Left lung (tissue), 10 donors: ENCODE measurements around the gene CDH3. TPM values are rescaled to one million over a fixed set of nuclear protein-coding genes. Genes with fewer than 3 reads are reported as not detected.

Experiments used
- ATAC-seq: fragments of 200-7000 bp; cut with Tn5 transposase; one replicate; pipeline ENCODE4 v1.9.1; 2020; ENCODE audit warnings: moderate library complexity
- DNase-seq, 4 donors: peaks; one replicate each; pipeline ENCODE4 v3.0.0-alpha.2; 2013 to 2020
- H3K27ac ChIP-seq, 2 donors: fragments of 200-600 bp; sonication (generic) in 1 of 2; one replicate each; pipeline versions ENCODE4 v1.5.0 to v1.8.0; 2020 to 2021
- H3K27me3 ChIP-seq, 2 donors: fragments of 200-600 bp; sonication (generic) in 1 of 2; one replicate each; pipeline versions ENCODE4 v1.5.0 to v1.8.0; 2020 to 2021
- H3K36me3 ChIP-seq, 2 donors: fragments of 200-600 bp; sonication (generic) in 1 of 2; one replicate each; pipeline versions ENCODE4 v1.5.0 to v1.8.0; 2020 to 2021
- H3K4me1 ChIP-seq, 2 donors: fragments of 200-600 bp; one replicate each; pipeline ENCODE4 v1.8.0; 2021
- H3K4me3 ChIP-seq, 2 donors: fragments of 200-600 bp; sonication (generic) in 1 of 2; one replicate each; pipeline versions ENCODE4 v1.5.0 to v1.8.0; 2020 to 2021; ENCODE audit warnings: mild to moderate bottlenecking in 1 of 2
- H3K9me3 ChIP-seq, 2 donors: fragments of 200-600 bp; sonication (generic) in 1 of 2; one replicate each; pipeline versions ENCODE4 v1.5.0 to v1.8.0; 2020 to 2021
- CTCF ChIP-seq, 2 donors: fragments of 200-600 bp; sonication (generic) in 1 of 2; IDR thresholded peaks; one replicate each; pipeline versions ENCODE4 v1.5.0 to v1.8.0; 2021; ENCODE audit warnings: antibody characterized with exemption in 2 of 2
- intact Hi-C, 2 donors: fragments of 100-400 bp; cut with DNase I; formaldehyde crosslinking; loops; one replicate each; pipeline versions ENCODE4 v1.11.2 to v1.14.2; 2022
- polyA plus RNA-seq, 6 donors: library from polyadenylated mRNA; unstranded; fragments of 120-200 nt; gene quantifications; one replicate each; pipeline ENCODE4 v1.2.1, GENCODE V29; 2013; ENCODE audit not compliant: insufficient read length in 6 of 6
- total RNA-seq, 2 donors: library from RNA; stranded (reverse); fragmentation: NEBNext Ultra II Directional; extraction: Animal tissue kit (Norgen Biotek cat#: 25700); gene quantifications; one replicate each; pipeline ENCODE4 v1.2.1, GENCODE V29; 2021
- donor health status: DM: no; HTN: yes; CAD: no.
- donor health status: DM: no; HTN: no; CAD: no.

CDH3 gene
- total and polyA plus RNA-seq, 8 donors = 12.8 to 59.7 (median 47.6) TPM

GRCh38 chr16:68681038-68681437 is 35.9 kb downstream of the CDH3 start:
- DNase-seq (no peak), ATAC-seq (no peak)
- intact Hi-C loops = no loop called here
- Histone ChIP-seq H3K27ac (no peak overlapping the region), H3K9me3 (no peaks in the 10 kb centered on the region), H3K27me3 (no peaks in the 10 kb centered on the region), H3K4me1 (no peaks in the 10 kb centered on the region), H3K4me3 (no peak overlapping the region), H3K36me3 (no peaks in the 10 kb centered on the region)
- TF ChIP-seq CTCF (IDR thresholded peaks at IDR 0.05) = no peak

GRCh38 chr16:68685685-68686478 is 40.8 kb downstream of the CDH3 start:
- no peaks in the 10 kb centered on the region for H3K27me3 ChIP-seq
- no peak for ATAC-seq
- intact Hi-C loops = no loop called here
- no peaks in the 10 kb centered on the region for H3K9me3 ChIP-seq
- H3K4me1 ChIP-seq = no peaks in the 10 kb centered on the region
- no peak for DNase-seq
- H3K27ac ChIP-seq = no peak overlapping the region
- no peak for TF ChIP-seq CTCF (IDR thresholded peaks at IDR 0.05)
- H3K4me3 ChIP-seq = no peak overlapping the region
- H3K36me3 ChIP-seq = no peaks in the 10 kb centered on the region

DNA sequence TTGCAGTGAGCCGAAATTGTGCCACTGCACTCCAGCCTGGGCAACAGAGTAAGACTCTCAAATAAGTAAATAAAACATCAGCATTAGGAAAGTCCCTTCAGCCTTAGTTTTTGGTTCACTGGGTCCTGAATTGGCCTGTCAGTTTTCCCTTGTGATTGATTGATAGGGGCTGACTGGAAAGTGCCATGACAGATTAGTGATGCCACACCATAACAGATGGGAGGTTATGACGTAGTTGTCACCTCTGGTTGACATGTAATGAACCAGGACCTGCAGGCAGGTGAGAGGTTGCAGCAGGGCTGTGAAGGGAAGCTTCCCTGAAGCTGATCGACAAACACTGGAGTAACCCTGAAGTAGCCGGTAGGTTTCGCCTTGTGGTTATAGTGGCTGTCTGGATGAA is 41.8 kb downstream of the CDH3 start:
- intact Hi-C loops = no loop called here
- Histone ChIP-seq H3K9me3 (no peaks in the 10 kb centered on the region), H3K4me1 (no peaks in the 10 kb centered on the region), H3K4me3 (no peak overlapping the region), H3K27me3 (no peaks in the 10 kb centered on the region), H3K27ac (no peak overlapping the region), H3K36me3 (no peaks in the 10 kb centered on the region)
- ATAC-seq (no peak), DNase-seq (no peak)
- no peak for TF ChIP-seq CTCF (IDR thresholded peaks at IDR 0.05)

DNA sequence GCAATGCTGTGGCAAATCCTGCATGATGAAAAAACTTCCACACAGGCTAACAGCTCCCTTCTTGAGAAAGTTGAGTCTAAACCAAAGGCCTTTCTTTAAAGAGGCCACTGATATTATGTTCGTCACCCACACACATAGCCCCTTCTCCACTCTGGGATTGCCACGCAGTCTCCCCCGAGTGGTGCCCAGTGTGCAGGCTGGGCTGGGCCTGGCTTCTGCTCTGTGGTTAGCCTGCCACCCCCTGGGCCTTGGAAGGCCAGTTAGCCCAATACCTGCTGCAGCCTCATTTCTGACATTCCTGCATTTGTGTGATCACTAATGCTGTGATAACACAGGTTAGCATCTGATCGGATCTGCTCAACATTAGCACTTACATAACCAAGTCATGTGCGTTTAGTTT is 44.8 kb downstream of the CDH3 start:
- ATAC-seq (no peak), DNase-seq (no peak)
- no peak for TF ChIP-seq CTCF (IDR thresholded peaks at IDR 0.05)
- Histone ChIP-seq H3K27me3 (no peaks in the 10 kb centered on the region), H3K9me3 (no peaks in the 10 kb centered on the region), H3K36me3 (no peaks in the 10 kb centered on the region), H3K4me1 (no peaks in the 10 kb centered on the region), H3K27ac (no peak overlapping the region), H3K4me3 (no peak overlapping the region)
- intact Hi-C loops = no loop called here

- ATAC-seq (no peak), DNase-seq (no peak)
- Histone ChIP-seq H3K27me3 (no peaks in the 10 kb centered on the region), H3K4me1 (peaks cover 0 to 8% of the 10 kb centered on the region in 2 donors), H3K36me3 (no peaks in the 10 kb centered on the region), H3K9me3 (no peaks in the 10 kb centered on the region), H3K4me3 (no peak overlapping the region), H3K27ac (no peak overlapping the region)
- TF ChIP-seq CTCF (IDR thresholded peaks at IDR 0.05) = no peak
- intact Hi-C loops = no loop called here
Measured at GRCh38 chr16:68695575-68695974, 50.5 kb downstream of the CDH3 start.
